GM19193 (cell line): ENCODE measurements around the gene KIF21B.

Source experiments
- POLR2A ChIP-seq: IDR thresholded peaks from 4 replicates; pipeline ENCODE4 v1.6.1; 2011; ENCODE audit not compliant: insufficient read depth, insufficient read length; ENCODE audit errors: extremely low read depth

Gene KIF21B

GRCh38 chr1:201016943-201017827, 6.3 kb downstream of the KIF21B start:
- TF ChIP-seq POLR2A: no peak

GRCh38 chr1:201016211-201016651, 7.3 kb downstream of the KIF21B start:
- TF ChIP-seq POLR2A: no peak

- TF ChIP-seq POLR2A: no peak
These were observed 7.9 kb downstream of the KIF21B start for GRCh38 chr1:201015551-201016091.

GRCh38 chr1:201014816-201015200, 8.7 kb downstream of the KIF21B start:
- no peak for TF ChIP-seq POLR2A

- TF ChIP-seq POLR2A: no peak
These were observed 9.3 kb downstream of the KIF21B start for GRCh38 chr1:201013991-201014815.

GRCh38 chr1:201013031-201013485, 10.5 kb downstream of the KIF21B start:
- no peak for TF ChIP-seq POLR2A

GRCh38 chr1:201011616-201012015, 11.9 kb downstream of the KIF21B start:
- TF ChIP-seq POLR2A: no peak

- no peak for TF ChIP-seq POLR2A
These were observed 13.4 kb downstream of the KIF21B start for GRCh38 chr1:201009962-201010645.

GRCh38 chr1:201008666-201009360, 14.7 kb downstream of the KIF21B start:
- no peak for TF ChIP-seq POLR2A

- no peak for TF ChIP-seq POLR2A
These were observed 16.0 kb downstream of the KIF21B start for GRCh38 chr1:201007481-201007880.

- TF ChIP-seq POLR2A: no peak
These were observed 17.1 kb downstream of the KIF21B start for GRCh38 chr1:201006450-201006849.

GRCh38 chr1:201004732-201005131, 18.8 kb downstream of the KIF21B start:
- no peak for TF ChIP-seq POLR2A

- no peak for TF ChIP-seq POLR2A
These were observed 19.4 kb downstream of the KIF21B start for GRCh38 chr1:201004154-201004553.

- TF ChIP-seq POLR2A: no peak
These were observed 21.0 kb downstream of the KIF21B start for GRCh38 chr1:201002510-201002909.

GRCh38 chr1:201001962-201002361, 21.6 kb downstream of the KIF21B start:
- TF ChIP-seq POLR2A: no peak

- TF ChIP-seq POLR2A: no peak
These were observed 23.1 kb downstream of the KIF21B start for GRCh38 chr1:201000391-201000790.
